ENCODE results near the gene FIGLA.

FIGLA gene

GRCh38 chr2:70769450-70769849, 21.0 kb downstream of the FIGLA start:
- no peak for DNase-seq

- no peak for DNase-seq
Observed at GRCh38 chr2:70768590-70769085, 21.8 kb downstream of the FIGLA start.

- no peak for DNase-seq
Observed at GRCh38 chr2:70767699-70768589, 22.5 kb downstream of the FIGLA start, which contains the start of gene ADD2. Gene ADD2, minus strand, starts transcription at chr2:70768200. Its CDS starts 61,792 bp downstream, at chr2:70706408.

- no peak for DNase-seq
Observed at GRCh38 chr2:70767079-70767698, 23.3 kb downstream of the FIGLA start.

- DNase-seq = no peak
Observed at GRCh38 chr2:70766357-70767078, 23.9 kb downstream of the FIGLA start.

GRCh38 chr2:70765507-70765906, 24.9 kb downstream of the FIGLA start:
- DNase-seq = no peak

- no peak for DNase-seq
Observed at GRCh38 chr2:70759446-70759845, 31.0 kb downstream of the FIGLA start.

- no peak for DNase-seq
Observed at GRCh38 chr2:70757966-70758365, 32.5 kb downstream of the FIGLA start.

GRCh38 chr2:70757360-70757759, 33.1 kb downstream of the FIGLA start:
- no peak for DNase-seq

- no peak for DNase-seq
Observed at GRCh38 chr2:70756128-70756527, 34.3 kb downstream of the FIGLA start.

GRCh38 chr2:70753902-70754301, 36.5 kb downstream of the FIGLA start:
- no peak for DNase-seq

- DNase-seq = no peak
Observed at GRCh38 chr2:70753031-70753430, 37.4 kb downstream of the FIGLA start.

GRCh38 chr2:70752396-70752795, 38.0 kb downstream of the FIGLA start:
- no peak for DNase-seq

- DNase-seq = no peak
Observed at GRCh38 chr2:70751881-70752280, 38.6 kb downstream of the FIGLA start.

GRCh38 chr2:70750320-70750719, 40.1 kb downstream of the FIGLA start:
- DNase-seq = no peak

- no peak for DNase-seq
Observed at GRCh38 chr2:70748002-70748784, 42.2 kb downstream of the FIGLA start.

- DNase-seq = no peak
Observed at GRCh38 chr2:70747284-70747683, 43.2 kb downstream of the FIGLA start.

GRCh38 chr2:70746094-70746974, 44.1 kb downstream of the FIGLA start:
- DNase-seq = no peak

- no peak for DNase-seq
Observed at GRCh38 chr2:70745276-70745825, 45.1 kb downstream of the FIGLA start.

GRCh38 chr2:70744397-70744796, 46.0 kb downstream of the FIGLA start:
- DNase-seq = no peak

GRCh38 chr2:70743677-70744076, 46.8 kb downstream of the FIGLA start:
- no peak for DNase-seq

All from NCI-H2081 treated with DMSO at 0.1 percent for 48 hours (cell line).